Thymus (tissue), 11 donors: Measurements from ENCODE around the gene VTI1A. TPM values are rescaled to one million over a fixed set of nuclear protein-coding genes. Genes with fewer than 3 reads are reported as not detected.
A peak's percentile ranks its signal among the peaks of the same experiment; 100 is the strongest.

Source experiments
- DNase-seq, 9 donors: peaks; one replicate each; pipeline ENCODE4 v3.0.0-alpha.2; 2013; ENCODE audit warnings: low spot score in 9 of 9, low read depth in 6 of 9, missing footprints in 1 of 9
- H3K27ac ChIP-seq, 2 donors: one replicate each; pipeline ENCODE4 v1.5.1; 2013; ENCODE audit warnings: control low read depth in 1 of 2, low read depth in 1 of 2, low read length in 1 of 2, mild to moderate bottlenecking in 1 of 2, moderate library complexity in 1 of 2
- H3K27me3 ChIP-seq, 2 donors: one replicate each; pipeline ENCODE4 v1.5.1; 2013; ENCODE audit warnings: low read length in 1 of 2; ENCODE audit not compliant: control insufficient read depth in 2 of 2, insufficient read depth in 1 of 2
- H3K36me3 ChIP-seq, 2 donors: one replicate each; pipeline ENCODE4 v1.5.1; 2013; ENCODE audit warnings: low read length in 1 of 2, mild to moderate bottlenecking in 1 of 2, moderate library complexity in 1 of 2; ENCODE audit not compliant: control insufficient read depth in 2 of 2, insufficient read depth in 2 of 2
- H3K4me1 ChIP-seq, 2 donors: one replicate each; pipeline ENCODE4 v1.5.1; 2013; ENCODE audit warnings: low read length in 2 of 2; ENCODE audit not compliant: control insufficient read depth in 2 of 2, insufficient read depth in 2 of 2
- H3K4me3 ChIP-seq, 2 donors: one replicate each; pipeline ENCODE4 v1.5.1; 2013; ENCODE audit warnings: low read length in 2 of 2, control low read depth in 1 of 2, mild to moderate bottlenecking in 1 of 2
- H3K9me3 ChIP-seq, 2 donors: one replicate each; pipeline ENCODE4 v1.5.1; 2013; ENCODE audit warnings: low read length in 1 of 2, mild to moderate bottlenecking in 1 of 2; ENCODE audit not compliant: control insufficient read depth in 2 of 2, insufficient read depth in 1 of 2
- WGBS: extraction: QIAGEN DNeasy Blood & Tissue Kit; methylation state at CpG from one replicate; pipeline ENCODE4 v1.1.7; 2013; 5-methylcytosine and 5-hydroxymethylcytosine counted together
- polyA plus RNA-seq: library from polyadenylated mRNA; stranded (reverse); fragments of 200-250 nt; gene quantifications from one replicate; pipeline ENCODE4 v1.2.3, GENCODE V29; 2013
- total RNA-seq: library from RNA; stranded (reverse); fragments of 120-200 nt; gene quantifications from one replicate; pipeline ENCODE4 v1.2.4, GENCODE V29; 2013
- donor health status: healthy.

The VTI1A gene
- total and polyA plus RNA-seq, 2 donors, result 15.9 to 27.0 TPM

GRCh38 chr10:112412696-112413095 is 34.3 kb upstream of the VTI1A start:
- Histone ChIP-seq H3K4me3 (no peak overlapping the region), H3K36me3 (peaks cover 5 to 13% of the 10 kb centered on the region in 2 donors), H3K27ac (no peak overlapping the region), H3K9me3 (no peaks in the 10 kb centered on the region), H3K4me1 (no peaks in the 10 kb centered on the region), H3K27me3 (no peaks in the 10 kb centered on the region)
- DNase-seq, result no peak
- 98% methylated on average over 2 of the region's 2 CpGs for WGBS

GRCh38 chr10:112421731-112422130 is 25.3 kb upstream of the VTI1A start:
- Histone ChIP-seq H3K9me3 (no peaks in the 10 kb centered on the region), H3K27ac (no peak overlapping the region), H3K4me1 (no peaks in the 10 kb centered on the region), H3K4me3 (no peak overlapping the region), H3K27me3 (no peaks in the 10 kb centered on the region), H3K36me3 (peaks cover 13 to 19% of the 10 kb centered on the region in 2 donors)
- no peak for DNase-seq
- 98% methylated on average over 3 of the region's 3 CpGs for WGBS

GRCh38 chr10:112424651-112425050 is 22.4 kb upstream of the VTI1A start:
- WGBS, result 95% methylated on average over 2 of the region's 2 CpGs
- Histone ChIP-seq H3K4me3 (no peak overlapping the region), H3K27ac (no peak overlapping the region), H3K27me3 (no peaks in the 10 kb centered on the region), H3K4me1 (no peaks in the 10 kb centered on the region), H3K36me3 (peaks cover 17 to 22% of the 10 kb centered on the region in 2 donors), H3K9me3 (no peaks in the 10 kb centered on the region)
- DNase-seq, result no peak

- Histone ChIP-seq H3K9me3 (no peaks in the 10 kb centered on the region), H3K4me3 (no peak overlapping the region), H3K4me1 (no peaks in the 10 kb centered on the region), H3K36me3 (peaks cover 20 to 34% of the 10 kb centered on the region in 2 donors), H3K27me3 (no peaks in the 10 kb centered on the region), H3K27ac (no peak overlapping the region)
- 79% methylated on average over 2 of the region's 2 CpGs for WGBS
- no peak for DNase-seq
Measured at GRCh38 chr10:112426111-112426510, 20.9 kb upstream of the VTI1A start.

- WGBS, result 79% methylated on average over 3 of the region's 3 CpGs
- no peak overlapping the region for H3K4me3 ChIP-seq
- no peaks in the 10 kb centered on the region for H3K4me1 ChIP-seq
- peaks cover 13 to 45% of the 10 kb centered on the region in 2 donors for H3K36me3 ChIP-seq
- no peak for DNase-seq
- H3K27ac ChIP-seq, result no peak overlapping the region
- no peaks in the 10 kb centered on the region for H3K9me3 ChIP-seq
- H3K27me3 ChIP-seq, result no peaks in the 10 kb centered on the region
Measured at GRCh38 chr10:112429147-112429546, 17.9 kb upstream of the VTI1A start.

GRCh38 chr10:112429654-112430230 is 17.3 kb upstream of the VTI1A start:
- 96% methylated on average over 15 of the region's 15 CpGs for WGBS
- no peak for DNase-seq
- Histone ChIP-seq H3K4me3 (no peak overlapping the region), H3K27me3 (no peaks in the 10 kb centered on the region), H3K36me3 (peaks cover 15 to 51% of the 10 kb centered on the region in 2 donors), H3K27ac (no peak overlapping the region), H3K4me1 (no peaks in the 10 kb centered on the region), H3K9me3 (no peaks in the 10 kb centered on the region)

- Histone ChIP-seq H3K36me3 (peaks cover 20 to 62% of the 10 kb centered on the region in 2 donors), H3K27me3 (no peaks in the 10 kb centered on the region), H3K4me3 (no peak overlapping the region), H3K9me3 (no peaks in the 10 kb centered on the region), H3K27ac (no peak overlapping the region), H3K4me1 (no peaks in the 10 kb centered on the region)
- WGBS, result 98% methylated on average over 2 of the region's 2 CpGs
- DNase-seq, result no peak
Measured at GRCh38 chr10:112433136-112433535, 13.9 kb upstream of the VTI1A start.

- Histone ChIP-seq H3K36me3 (peaks cover 26 to 54% of the 10 kb centered on the region in 2 donors), H3K9me3 (no peaks in the 10 kb centered on the region), H3K27ac (no peak overlapping the region), H3K4me3 (no peak overlapping the region), H3K27me3 (no peaks in the 10 kb centered on the region), H3K4me1 (no peaks in the 10 kb centered on the region)
- DNase-seq, result peak in 4 of 9 donors; percentile 7 to 37 (median 18)
- 98% methylated on average over 2 of the region's 2 CpGs for WGBS
Measured at GRCh38 chr10:112434988-112435619, 11.9 kb upstream of the VTI1A start.

GRCh38 chr10:112438356-112438755 is 8.7 kb upstream of the VTI1A start:
- Histone ChIP-seq H3K36me3 (peaks cover 39 to 47% of the 10 kb centered on the region in 2 donors), H3K27me3 (no peaks in the 10 kb centered on the region), H3K4me1 (no peaks in the 10 kb centered on the region), H3K27ac (no peak overlapping the region), H3K4me3 (no peak overlapping the region), H3K9me3 (no peaks in the 10 kb centered on the region)
- 99% methylated on average over 4 of the region's 4 CpGs for WGBS
- no peak for DNase-seq
